IMR-90 (cell line): ENCODE data around the gene MEIS1. TPM values are rescaled to one million over a fixed set of nuclear protein-coding genes. Genes with fewer than 3 reads are reported as not detected.

ENCODE experiments used
- ATAC-seq: fragments of 200-7000 bp; cut with Tn5 transposase; 2 replicates; pipeline ENCODE4 v1.9.1; 2020; ENCODE audit warnings: low read depth, mild to moderate bottlenecking, moderate library complexity
- BruUV-seq: library from RNA; stranded (reverse); fragments of 400-500 nt; replicated peaks from 2 replicates; lab custom pipeline; 2021; lab: Mats Ljungman, UMichigan
- CTCF ChIA-PET: fragments of 300-600 bp; formaldehyde crosslinking; extraction: SDS; loops from one replicate; lab custom pipeline; 2021; ENCODE audit warnings: antibody characterized with exemption; lab: Yijun Ruan, JAX
- POLR2A ChIA-PET: fragments of 300-600 bp; sonication (Branson Sonifier 250); formaldehyde crosslinking; loops from one replicate; lab custom pipeline; 2022; ENCODE audit warnings: antibody characterized with exemption; ENCODE audit not compliant: unreplicated experiment; lab: Charles Lee
- DNase-seq: peaks from one replicate; pipeline ENCODE4 v3.0.0; 2013
- H2AFZ ChIP-seq: replicated peaks from 2 replicates; pipeline ENCODE3; 2013; ENCODE audit warnings: low read length, mild to moderate bottlenecking; ENCODE audit not compliant: poor library complexity
- H2AK5ac ChIP-seq: 2 replicates; pipeline ENCODE4 v1.6.1; 2013; ENCODE audit warnings: low read depth, low read length, inconsistent platforms
- H2AK9ac ChIP-seq: replicated peaks from 2 replicates; pipeline ENCODE3; 2013; ENCODE audit warnings: mild to moderate bottlenecking, low read depth, low read length, moderate library complexity; ENCODE audit not compliant: poor library complexity
- H2BK120ac ChIP-seq: 2 replicates; pipeline ENCODE4 v1.6.1; 2013; ENCODE audit warnings: low read depth, low read length, inconsistent platforms
- H2BK15ac ChIP-seq: 3 replicates; pipeline ENCODE4 v1.6.1; 2013; ENCODE audit warnings: low read depth, low read length, inconsistent platforms
- H2BK20ac ChIP-seq: 2 replicates; pipeline ENCODE4 v1.6.1; 2013; ENCODE audit warnings: low read depth, mild to moderate bottlenecking, inconsistent platforms, low read length, moderate library complexity
- H2BK5ac ChIP-seq: 2 replicates; pipeline ENCODE4 v1.6.1; 2013; ENCODE audit warnings: mild to moderate bottlenecking, low read depth, low read length, inconsistent platforms; ENCODE audit not compliant: poor library complexity, severe bottlenecking
- H3K14ac ChIP-seq: replicated peaks from 2 replicates; pipeline ENCODE4 v1.6.1; 2013; ENCODE audit warnings: low read depth, low read length, inconsistent platforms
- H3K18ac ChIP-seq: 2 replicates; pipeline ENCODE4 v1.6.1; 2013; ENCODE audit warnings: low read depth, low read length, control low read depth
- H3K23ac ChIP-seq: 2 replicates; pipeline ENCODE4 v1.6.1; 2013; ENCODE audit warnings: low read depth, low read length, inconsistent platforms
- H3K27ac ChIP-seq: 2 replicates; pipeline ENCODE4 v1.5.1; 2013; ENCODE audit warnings: mild to moderate bottlenecking, control low read depth, low read length; ENCODE audit not compliant: insufficient read depth
- H3K27me3 ChIP-seq: 2 replicates; pipeline ENCODE4 v1.6.1; 2013; ENCODE audit warnings: low read length; ENCODE audit not compliant: control insufficient read depth, insufficient read depth
- H3K36me3 ChIP-seq: 2 replicates; pipeline ENCODE4 v1.6.1; 2013; ENCODE audit warnings: low read length, mixed read lengths; ENCODE audit not compliant: control insufficient read depth, insufficient read depth
- H3K4ac ChIP-seq: 2 replicates; pipeline ENCODE4 v1.6.1; 2013; ENCODE audit warnings: low read depth, low read length, inconsistent platforms
- H3K4me1 ChIP-seq: 2 replicates; pipeline ENCODE4 v1.6.1; 2013; ENCODE audit warnings: low read length, mixed read lengths; ENCODE audit not compliant: control insufficient read depth, insufficient read depth
- H3K4me2 ChIP-seq: 2 replicates; pipeline ENCODE4 v1.6.1; 2013; ENCODE audit warnings: low read depth, mild to moderate bottlenecking, control low read depth, low read length, moderate library complexity
- H3K4me3 ChIP-seq: 2 replicates; pipeline ENCODE4 v1.5.1; 2013; ENCODE audit warnings: low read depth, mild to moderate bottlenecking, control low read depth, low read length, moderate library complexity; ENCODE audit not compliant: insufficient read depth
- H3K56ac ChIP-seq: 2 replicates; pipeline ENCODE4 v1.6.1; 2013; ENCODE audit warnings: low read length, inconsistent platforms; ENCODE audit not compliant: insufficient read depth; ENCODE audit errors: extremely low read depth
- H3K79me1 ChIP-seq, 2 experiments: 2 replicates each; pipeline ENCODE4 v1.6.1; 2013; ENCODE audit warnings: low read length in 2 of 2, inconsistent platforms in 1 of 2, low read depth in 1 of 2
- H3K9ac ChIP-seq: 2 replicates; pipeline ENCODE4 v1.6.1; 2013; ENCODE audit warnings: low read depth, low read length, control low read depth
- H3K9me1 ChIP-seq: 2 replicates; pipeline ENCODE4 v1.6.1; 2013; ENCODE audit warnings: low read length, inconsistent platforms; ENCODE audit not compliant: insufficient read depth
- H3K9me3 ChIP-seq: 2 replicates; pipeline ENCODE4 v1.6.1; 2013; ENCODE audit warnings: low read length; ENCODE audit not compliant: control insufficient read depth, insufficient read depth
- H4K20me1 ChIP-seq: 2 replicates; pipeline ENCODE4 v1.6.1; 2013; ENCODE audit warnings: low read length, inconsistent platforms; ENCODE audit not compliant: insufficient read depth
- H4K5ac ChIP-seq: 2 replicates; pipeline ENCODE4 v1.6.1; 2013; ENCODE audit warnings: mild to moderate bottlenecking, low read depth, low read length, control low read depth
- H4K8ac ChIP-seq, 2 experiments: 2 replicates each; pipeline ENCODE4 v1.6.1; 2013; ENCODE audit warnings: low read depth in 2 of 2, low read length in 2 of 2, control low read depth in 1 of 2, inconsistent platforms in 1 of 2
- H4K91ac ChIP-seq: 2 replicates; pipeline ENCODE4 v1.6.1; 2013; ENCODE audit warnings: low read depth, low read length, inconsistent platforms; ENCODE audit not compliant: insufficient read depth
- BHLHE40 ChIP-seq: fragments of 150-350 bp; IDR thresholded peaks from 2 replicates; pipeline ENCODE4 v1.6.1; 2016; ENCODE audit warnings: mild to moderate bottlenecking, low read depth, low read length
- CEBPB ChIP-seq: IDR thresholded peaks from 2 replicates; pipeline ENCODE4 v1.6.1; 2012; ENCODE audit warnings: low read depth, low read length, improper control_type of control experiment
- CHD1 ChIP-seq: IDR thresholded peaks from 2 replicates; pipeline ENCODE4 v1.6.1; 2012; ENCODE audit warnings: low read depth, low read length, improper control_type of control experiment
- CTCF ChIP-seq: conservative IDR thresholded peaks from 2 replicates; pipeline ENCODE4 v1.5.1; 2012; ENCODE audit warnings: mild to moderate bottlenecking, low read depth, low read length, improper control_type of control experiment
- FOS ChIP-seq: fragments of 150-350 bp; IDR thresholded peaks from 2 replicates; pipeline ENCODE4 v1.6.1; 2016; ENCODE audit warnings: low read depth, low read length
- MAFK ChIP-seq: IDR thresholded peaks from 2 replicates; pipeline ENCODE4 v1.6.1; 2012; ENCODE audit warnings: low read depth, low read length, improper control_type of control experiment
- MAZ ChIP-seq: IDR thresholded peaks from 2 replicates; pipeline ENCODE4 v1.6.1; 2012; ENCODE audit warnings: low read depth, mild to moderate bottlenecking, low read length, improper control_type of control experiment, moderate library complexity, borderline replicate concordance
- MXI1 ChIP-seq: IDR thresholded peaks from 2 replicates; pipeline ENCODE4 v1.6.1; 2012; ENCODE audit warnings: low read depth, mild to moderate bottlenecking, low read length, moderate library complexity, borderline replicate concordance
- NFE2L2 ChIP-seq: fragments of 150-350 bp; IDR thresholded peaks from 2 replicates; pipeline ENCODE4 v1.6.1; 2016; ENCODE audit warnings: low read depth, mild to moderate bottlenecking, low read length
- POLR2A ChIP-seq: IDR thresholded peaks from 2 replicates; pipeline ENCODE4 v1.6.1; 2012; ENCODE audit warnings: mild to moderate bottlenecking, low read depth, low read length
- RAD21 ChIP-seq: IDR thresholded peaks from 2 replicates; pipeline ENCODE4 v1.6.1; 2012; ENCODE audit warnings: low read length, improper control_type of control experiment
- RCOR1 ChIP-seq: IDR thresholded peaks from 2 replicates; pipeline ENCODE4 v1.6.1; 2012; ENCODE audit warnings: mild to moderate bottlenecking, low read length, improper control_type of control experiment; ENCODE audit not compliant: insufficient replicate concordance
- RFX5 ChIP-seq: IDR thresholded peaks from 2 replicates; pipeline ENCODE4 v1.8.0; 2012; ENCODE audit warnings: low read depth, mild to moderate bottlenecking, low read length, moderate library complexity
- SMC3 ChIP-seq: fragments of 150-350 bp; IDR thresholded peaks from 2 replicates; pipeline ENCODE4 v1.6.1; 2016; ENCODE audit warnings: low read depth, mild to moderate bottlenecking, antibody characterized with exemption, low read length, moderate library complexity
- USF2 ChIP-seq: fragments of 150-350 bp; IDR thresholded peaks from 2 replicates; pipeline ENCODE4 v1.6.1; 2017; ENCODE audit warnings: mild to moderate bottlenecking, antibody characterized with exemption, low read length, low read depth
- WGBS, 2 experiments: methylation state at CpG; one replicate each; pipeline versions ENCODE4 v1.1.5 to v1.1.7; 2013; ENCODE audit warnings: missing lambda C conversion rate in 2 of 2; ENCODE audit not compliant: insufficient read length in 1 of 2; ENCODE audit errors: extremely low coverage in 2 of 2; 5-methylcytosine and 5-hydroxymethylcytosine counted together
- dilution Hi-C: fragments of 300-500 bp; cut with HindIII; formaldehyde crosslinking; loops from one replicate; pipeline ENCODE4 v1.14.3; 2018; ENCODE audit warnings: low sequenced_read_pairs; ENCODE audit not compliant: unreplicated experiment
- in situ Hi-C: fragments of 300-500 bp; cut with MboI; formaldehyde crosslinking; loops from 3 replicates; pipeline ENCODE4 v1.14.3; 2019; ENCODE audit warnings: low sequenced_read_pairs, inconsistent platforms, mixed read lengths
- intact Hi-C: fragments of 100-400 bp; cut with micrococcal nuclease; formaldehyde crosslinking; loops from 2 replicates; pipeline ENCODE4 v1.10.0; 2022
- polyA plus RNA-seq, 3 experiments: library from polyadenylated mRNA; depleted of rRNA; stranded (reverse); fragments of >200 nt; gene quantifications; 2 replicates each; pipeline ENCODE4 v1.2.3, GENCODE V29; 2012; ENCODE audit warnings: low replicate concordance in 1 of 3
- total RNA-seq: library from RNA; depleted of rRNA; stranded (reverse); fragments of >200 nt; gene quantifications from 2 replicates; pipeline ENCODE4 v1.2.3, GENCODE V29; 2012
- TF ChIP-seq, protein P1 (sequence below): fragments of 150-350 bp; IDR thresholded peaks from 2 replicates; pipeline ENCODE4 v1.6.1; 2016; ENCODE audit warnings: low read depth, mild to moderate bottlenecking, low read length, moderate library complexity, borderline replicate concordance

Gene MEIS1
- total and polyA plus RNA-seq, 2 of the 4 experiments (the other 2 are of a cell fraction) = 54.4 to 157 TPM

DNA sequence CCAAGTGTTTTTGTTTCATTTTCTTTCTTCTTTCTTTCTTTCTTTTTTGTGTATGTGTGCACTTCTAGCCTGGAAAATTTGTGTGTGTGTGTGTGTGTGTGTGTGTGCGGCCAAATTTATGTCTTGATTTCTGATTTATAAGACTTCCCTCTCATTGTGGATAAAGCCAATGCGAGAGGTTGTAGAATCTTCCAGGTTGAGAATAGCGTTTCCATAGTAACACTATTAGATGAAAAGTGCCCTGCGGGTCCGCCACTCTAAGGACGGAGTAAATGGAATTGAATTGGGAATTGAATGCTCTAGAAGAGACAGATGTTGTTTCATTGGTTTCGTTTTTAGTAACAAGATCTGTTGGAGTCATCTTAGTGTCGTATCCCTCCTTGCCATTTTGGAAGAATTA lies 81.6 kb downstream of the MEIS1 start:
- Histone ChIP-seq H2BK20ac (no peak overlapping the region), H3K4ac (no peak overlapping the region), H3K27me3 (no peaks in the 10 kb centered on the region), H3K9ac (no peak overlapping the region), H3K4me3 (no peak overlapping the region), H2AFZ (no peak overlapping the region), H3K36me3 (peaks cover 34% of the 10 kb centered on the region), H2BK15ac (no peak overlapping the region), H3K18ac (no peak overlapping the region), H3K27ac (no peak overlapping the region), H2AK5ac (no peak overlapping the region), H3K56ac (no peak overlapping the region), H2BK5ac (peak overlapping the region; percentile 16), H3K14ac (no peak overlapping the region), H3K4me1 (peaks cover 7% of the 10 kb centered on the region), H3K4me2 (no peak overlapping the region), H4K5ac (no peak overlapping the region), H3K79me1 (peaks cover 24 to 64% of the 10 kb centered on the region in 2 experiments), H3K9me1 (peaks cover 14% of the 10 kb centered on the region), H4K91ac (no peak overlapping the region), H3K23ac (no peak overlapping the region), H4K20me1 (peaks cover 68% of the 10 kb centered on the region), H2BK120ac (no peak overlapping the region), H4K8ac (no peak overlapping the region), H3K9me3 (no peaks in the 10 kb centered on the region), H2AK9ac (no peak overlapping the region)
- WGBS, 2 experiments = no CpG with 5 or more reads among the region's 8 CpGs
- intact Hi-C loops = no loop called here
- POLR2A ChIA-PET = no interaction called here
- ATAC-seq (no peak), DNase-seq (no peak)
- TF ChIP-seq SMC3 (no peak), MAZ (no peak), CHD1 (no peak), MAFK (no peak), CTCF (no peak), NFE2L2 (no peak), CEBPB (no peak), FOS (no peak), POLR2A (no peak), RFX5 (no peak), RCOR1 (no peak), MXI1 (no peak), BHLHE40 (no peak), RAD21 (no peak), USF2 (no peak)
- TF ChIP-seq, protein P1, sequence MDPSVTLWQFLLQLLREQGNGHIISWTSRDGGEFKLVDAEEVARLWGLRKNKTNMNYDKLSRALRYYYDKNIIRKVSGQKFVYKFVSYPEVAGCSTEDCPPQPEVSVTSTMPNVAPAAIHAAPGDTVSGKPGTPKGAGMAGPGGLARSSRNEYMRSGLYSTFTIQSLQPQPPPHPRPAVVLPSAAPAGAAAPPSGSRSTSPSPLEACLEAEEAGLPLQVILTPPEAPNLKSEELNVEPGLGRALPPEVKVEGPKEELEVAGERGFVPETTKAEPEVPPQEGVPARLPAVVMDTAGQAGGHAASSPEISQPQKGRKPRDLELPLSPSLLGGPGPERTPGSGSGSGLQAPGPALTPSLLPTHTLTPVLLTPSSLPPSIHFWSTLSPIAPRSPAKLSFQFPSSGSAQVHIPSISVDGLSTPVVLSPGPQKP = no peak
- in situ Hi-C loops = no loop called here
- CTCF ChIA-PET = no interaction called here
- dilution Hi-C loops = no loop called here
- no TSS peak for BruUV-seq
